Measurements from ENCODE around the gene ZBTB46.
"Not testable (repeated sequence)": the region's sequence is repeated elsewhere in the genome, so short reads cannot be mapped to it uniquely, and the experiment has no call there.

The ZBTB46 gene

GRCh38 chr20:63857764-63858392 is 26.8 kb upstream of the ZBTB46 start:
- no peak for DNase-seq

GRCh38 chr20:63856098-63856511 is 25.0 kb upstream of the ZBTB46 start:
- no peak for DNase-seq

GRCh38 chr20:63855363-63856097 is 24.5 kb upstream of the ZBTB46 start:
- no peak for DNase-seq

GRCh38 chr20:63854766-63855362 is 23.8 kb upstream of the ZBTB46 start:
- DNase-seq, result no peak

- no peak for DNase-seq
Observed at GRCh38 chr20:63854069-63854765, 23.2 kb upstream of the ZBTB46 start.

- not testable (repeated sequence) for DNase-seq
Observed at GRCh38 chr20:63853733-63854068, 22.6 kb upstream of the ZBTB46 start.

GRCh38 chr20:63851548-63851943 is 20.5 kb upstream of the ZBTB46 start:
- not testable (repeated sequence) for DNase-seq

- DNase-seq, result no peak
Observed at GRCh38 chr20:63850689-63851547, 19.9 kb upstream of the ZBTB46 start.

GRCh38 chr20:63848003-63848911 is 17.2 kb upstream of the ZBTB46 start:
- no peak for DNase-seq

GRCh38 chr20:63847237-63848002 is 16.4 kb upstream of the ZBTB46 start:
- no peak for DNase-seq

- DNase-seq, result no peak
Observed at GRCh38 chr20:63846888-63847236, 15.8 kb upstream of the ZBTB46 start.

GRCh38 chr20:63846128-63846771 is 15.2 kb upstream of the ZBTB46 start:
- no peak for DNase-seq

- no peak for DNase-seq
Observed at GRCh38 chr20:63844511-63844991, 13.5 kb upstream of the ZBTB46 start.

- DNase-seq, result no peak
Observed at GRCh38 chr20:63843778-63844177, 12.7 kb upstream of the ZBTB46 start.

GRCh38 chr20:63843222-63843621 is 12.2 kb upstream of the ZBTB46 start:
- no peak for DNase-seq

- no peak for DNase-seq
Observed at GRCh38 chr20:63842258-63842657, 11.2 kb upstream of the ZBTB46 start.

GRCh38 chr20:63840405-63840828 is 9.4 kb upstream of the ZBTB46 start:
- DNase-seq, result peak; percentile 50

- no peak for DNase-seq
Observed at GRCh38 chr20:63839620-63840019, 8.6 kb upstream of the ZBTB46 start.

GRCh38 chr20:63837479-63837878 is 6.4 kb upstream of the ZBTB46 start:
- DNase-seq, result no peak
